Tibial nerve (tissue), 4 donors: ENCODE measurements around the gene MTFR1L. TPM values are rescaled to one million over a fixed set of nuclear protein-coding genes. Genes with fewer than 3 reads are reported as not detected.

Experiments used
- DNase-seq, 2 donors: peaks; one replicate each; pipeline ENCODE4 v3.0.0-alpha.2; 2019; ENCODE audit warnings: low spot score in 2 of 2
- H3K27ac ChIP-seq, 4 donors: fragments of 200-600 bp; sonication (generic) in 3 of 4; one replicate each; pipeline ENCODE4 v1.5.1; 2017 to 2019; ENCODE audit warnings: mild to moderate bottlenecking in 1 of 4
- H3K27me3 ChIP-seq, 2 donors: fragments of 200-600 bp; sonication (generic) in 1 of 2; one replicate each; pipeline versions ENCODE4 v1.5.1 to v1.6.0; 2017 to 2019
- H3K36me3 ChIP-seq, 3 donors: fragments of 200-600 bp; sonication (generic); one replicate each; pipeline ENCODE4 v1.5.1; 2018 to 2019
- H3K4me1 ChIP-seq, 4 donors: fragments of 200-600 bp; sonication (generic) in 3 of 4; one replicate each; pipeline ENCODE4 v1.5.1; 2017 to 2019
- H3K4me3 ChIP-seq, 4 donors: fragments of 200-600 bp; sonication (generic) in 3 of 4; one replicate each; pipeline ENCODE4 v1.5.1; 2017 to 2019; ENCODE audit warnings: mild to moderate bottlenecking in 1 of 4, moderate library complexity in 1 of 4
- H3K9me3 ChIP-seq, 4 donors: fragments of 200-600 bp; sonication (generic) in 3 of 4; one replicate each; pipeline ENCODE4 v1.5.1; 2017 to 2019
- EP300 ChIP-seq, 2 donors: sonication (generic); formaldehyde crosslinking; IDR thresholded peaks; one replicate each; pipeline ENCODE4 v1.6.1; 2017; ENCODE audit warnings: antibody characterized with exemption in 2 of 2, mild to moderate bottlenecking in 1 of 2
- POLR2A ChIP-seq, 2 donors: fragments of 450-650 bp; IDR thresholded peaks; one replicate each; pipeline ENCODE4 v1.6.1; 2017; ENCODE audit warnings: antibody characterized with exemption in 2 of 2, mild to moderate bottlenecking in 2 of 2, moderate library complexity in 2 of 2
- WGBS, 2 donors: methylation state at CpG; one replicate each; pipeline ENCODE4 v1.1.5; 2018; 5-methylcytosine and 5-hydroxymethylcytosine counted together
- total RNA-seq, 4 donors: library from RNA; depleted of rRNA; stranded (reverse); fragments of >200 nt; gene quantifications; one replicate each; pipeline ENCODE4 v1.1.0, GENCODE V29; 2016
- TF ChIP-seq, protein P1 (sequence below), 5 experiments: fragments of 200-600 bp in 3 of 5; fragments of 450-650 bp in 2 of 5; sonication (generic) in 3 of 5; IDR thresholded peaks; one replicate each; pipeline ENCODE4 v1.5.1; 2016 to 2019; ENCODE audit warnings: antibody characterized with exemption in 5 of 5, mild to moderate bottlenecking in 3 of 5, moderate library complexity in 2 of 5

The MTFR1L gene
- total RNA-seq, 4 donors from 2014 or later = 65.7 to 99.4 (median 77.2) TPM

DNA sequence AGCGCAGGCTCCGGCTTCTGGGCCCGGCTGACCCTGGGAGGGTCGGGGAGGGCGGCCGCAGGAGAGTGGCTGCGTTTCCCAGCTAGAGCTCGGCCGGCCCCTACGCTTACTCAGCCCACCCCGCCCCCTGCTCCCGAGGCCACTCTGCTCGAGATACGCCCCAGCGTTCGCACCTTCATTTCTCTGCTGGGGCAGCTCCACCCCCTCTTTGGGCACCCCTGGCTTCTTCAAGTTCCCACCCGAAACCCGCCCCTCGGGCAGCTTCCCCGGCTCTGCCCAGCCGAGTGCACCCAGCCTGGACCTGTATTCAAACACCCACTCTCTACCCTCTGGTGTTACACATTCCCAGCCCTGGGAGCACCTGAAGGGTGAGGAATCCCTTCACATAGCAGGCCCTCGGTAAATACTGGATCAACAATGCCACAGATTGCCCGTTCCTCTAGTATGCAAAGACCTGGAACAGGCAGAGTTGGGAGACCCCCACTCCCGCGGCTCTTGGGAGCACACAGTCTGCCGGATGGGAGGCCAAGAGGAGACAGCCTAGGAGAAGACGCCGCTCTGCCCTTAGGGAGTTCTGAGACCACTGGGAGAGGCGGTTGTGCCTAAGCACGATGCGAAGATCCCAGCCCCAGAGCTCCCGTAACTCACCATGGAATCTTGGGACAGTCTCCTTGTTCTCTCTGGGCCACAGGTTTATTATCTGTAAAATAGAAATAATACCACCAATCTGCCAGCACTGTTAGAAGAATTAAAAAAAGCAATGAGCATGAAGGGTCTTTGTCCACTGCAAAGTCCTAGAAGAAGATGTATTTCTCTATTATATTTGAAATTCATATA lies 56.3 kb downstream of the MTFR1L start:
- 17 to 33% methylated on average over 16 to 30 of the region's 32 CpGs for whole genome bisulfite sequencing, 2 donors
- no peaks in the 10 kb centered on the region for H3K36me3 ChIP-seq
- peaks cover 0 to 47% (median 26%) of the 10 kb centered on the region in 4 donors for H3K4me1 ChIP-seq
- peak overlapping the region; percentile 66 to 95 (median 88) for H3K27ac ChIP-seq
- H3K27me3 ChIP-seq = no peaks in the 10 kb centered on the region
- DNase-seq = no peak
- peak overlapping the region; percentile 62 to 93 (median 86) for H3K4me3 ChIP-seq
- H3K9me3 ChIP-seq = no peaks in the 10 kb centered on the region
- TF ChIP-seq, protein P1, sequence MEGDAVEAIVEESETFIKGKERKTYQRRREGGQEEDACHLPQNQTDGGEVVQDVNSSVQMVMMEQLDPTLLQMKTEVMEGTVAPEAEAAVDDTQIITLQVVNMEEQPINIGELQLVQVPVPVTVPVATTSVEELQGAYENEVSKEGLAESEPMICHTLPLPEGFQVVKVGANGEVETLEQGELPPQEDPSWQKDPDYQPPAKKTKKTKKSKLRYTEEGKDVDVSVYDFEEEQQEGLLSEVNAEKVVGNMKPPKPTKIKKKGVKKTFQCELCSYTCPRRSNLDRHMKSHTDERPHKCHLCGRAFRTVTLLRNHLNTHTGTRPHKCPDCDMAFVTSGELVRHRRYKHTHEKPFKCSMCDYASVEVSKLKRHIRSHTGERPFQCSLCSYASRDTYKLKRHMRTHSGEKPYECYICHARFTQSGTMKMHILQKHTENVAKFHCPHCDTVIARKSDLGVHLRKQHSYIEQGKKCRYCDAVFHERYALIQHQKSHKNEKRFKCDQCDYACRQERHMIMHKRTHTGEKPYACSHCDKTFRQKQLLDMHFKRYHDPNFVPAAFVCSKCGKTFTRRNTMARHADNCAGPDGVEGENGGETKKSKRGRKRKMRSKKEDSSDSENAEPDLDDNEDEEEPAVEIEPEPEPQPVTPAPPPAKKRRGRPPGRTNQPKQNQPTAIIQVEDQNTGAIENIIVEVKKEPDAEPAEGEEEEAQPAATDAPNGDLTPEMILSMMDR (IDR thresholded peaks at IDR 0.05) = no peak
- TF ChIP-seq EP300 (IDR thresholded peaks at IDR 0.05) (no peak), POLR2A (IDR thresholded peaks at IDR 0.05) (no peak)

DNA sequence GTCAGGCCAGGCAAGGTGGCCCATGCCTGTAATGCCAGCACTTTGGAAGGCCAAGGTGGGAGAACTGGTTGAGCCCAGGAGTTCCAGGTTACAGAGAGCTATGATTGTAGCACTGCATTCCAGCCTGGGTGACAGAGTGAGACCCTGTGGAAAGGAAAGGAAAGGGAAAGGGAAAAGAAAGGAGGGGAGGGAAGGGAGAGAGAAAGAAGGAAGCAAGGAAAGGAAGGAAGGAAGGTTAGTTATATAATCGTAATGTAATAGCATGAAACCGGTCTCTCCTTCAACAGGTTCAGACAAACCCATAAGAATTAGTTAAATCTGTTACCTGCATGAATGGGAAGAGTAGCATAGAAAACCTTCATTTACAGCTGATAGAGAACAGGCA lies 56.9 kb downstream of the MTFR1L start:
- 79 to 89% methylated on average over 2 of the region's 2 CpGs for WGBS, 2 donors

DNA sequence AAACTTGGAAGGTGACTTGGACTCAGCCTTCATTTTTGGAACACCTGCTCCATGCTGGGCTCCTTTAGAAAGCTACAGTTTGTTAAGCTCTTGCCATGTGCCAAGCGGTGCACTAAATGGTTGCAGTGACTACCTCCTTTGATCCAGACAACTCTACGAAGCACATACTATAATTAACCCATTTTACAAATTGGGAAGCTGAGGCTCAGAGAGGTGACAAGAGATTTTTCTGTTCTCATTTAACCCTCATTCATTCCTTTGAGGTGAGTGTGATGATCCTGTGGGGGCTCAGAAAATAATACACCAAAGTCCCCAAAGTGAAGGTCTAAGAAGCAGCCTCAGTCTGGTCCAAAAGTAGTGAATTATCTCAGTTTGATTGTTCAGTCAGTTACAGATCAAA lies 57.4 kb downstream of the MTFR1L start:
- Histone ChIP-seq H3K36me3 (no peaks in the 10 kb centered on the region), H3K4me3 (no peak overlapping the region), H3K27me3 (no peaks in the 10 kb centered on the region), H3K4me1 (peaks cover 0 to 36% (median 18%) of the 10 kb centered on the region in 4 donors), H3K9me3 (no peaks in the 10 kb centered on the region), H3K27ac (no peak overlapping the region)
- 79 to 88% methylated on average over 2 of the region's 2 CpGs for WGBS, 2 donors
- TF ChIP-seq POLR2A (IDR thresholded peaks at IDR 0.05) = no peak
- TF ChIP-seq EP300 (IDR thresholded peaks at IDR 0.05) = no peak
- TF ChIP-seq, protein P1 (IDR thresholded peaks at IDR 0.05) = no peak
- DNase-seq = no peak

More for the DNA sequence above, 56.9 kb downstream of the MTFR1L start:
- no peak for DNase-seq
- H3K27ac ChIP-seq = peak overlapping the region in 2 of 4 donors; percentile 66 to 95
- no peak for TF ChIP-seq EP300 (IDR thresholded peaks at IDR 0.05)
- TF ChIP-seq, protein P1 (IDR thresholded peaks at IDR 0.05) = no peak
- no peak for TF ChIP-seq POLR2A (IDR thresholded peaks at IDR 0.05)
- no peaks in the 10 kb centered on the region for H3K27me3 ChIP-seq
- H3K4me3 ChIP-seq = no peak overlapping the region
- H3K36me3 ChIP-seq = no peaks in the 10 kb centered on the region
- peaks cover 0 to 41% (median 21%) of the 10 kb centered on the region in 4 donors for H3K4me1 ChIP-seq
- no peaks in the 10 kb centered on the region for H3K9me3 ChIP-seq

DNA sequence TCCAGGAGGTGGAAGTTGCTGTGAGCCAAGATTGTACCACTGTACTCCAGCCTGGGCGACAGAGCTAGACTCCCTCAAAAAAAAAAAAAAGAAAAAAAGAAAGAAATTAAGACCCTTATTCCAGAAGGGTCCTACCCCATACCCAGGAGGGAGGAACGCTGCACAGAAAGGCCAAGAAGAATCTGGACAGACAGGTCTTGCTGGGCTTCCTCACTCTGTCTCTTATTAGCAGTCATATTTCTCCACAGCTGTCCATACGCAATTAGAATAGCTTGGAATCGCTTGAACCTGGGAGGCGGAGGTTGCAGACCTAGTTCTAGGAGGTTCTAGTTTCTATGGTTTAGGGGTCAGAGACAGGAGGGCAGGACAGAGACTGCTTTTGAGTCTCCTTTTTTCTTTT lies 58.9 kb downstream of the MTFR1L start:
- H3K4me3 ChIP-seq = no peak overlapping the region
- WGBS, 2 donors = 84 to 91% methylated on average over 5 of the region's 5 CpGs
- no peak overlapping the region for H3K27ac ChIP-seq

DNA sequence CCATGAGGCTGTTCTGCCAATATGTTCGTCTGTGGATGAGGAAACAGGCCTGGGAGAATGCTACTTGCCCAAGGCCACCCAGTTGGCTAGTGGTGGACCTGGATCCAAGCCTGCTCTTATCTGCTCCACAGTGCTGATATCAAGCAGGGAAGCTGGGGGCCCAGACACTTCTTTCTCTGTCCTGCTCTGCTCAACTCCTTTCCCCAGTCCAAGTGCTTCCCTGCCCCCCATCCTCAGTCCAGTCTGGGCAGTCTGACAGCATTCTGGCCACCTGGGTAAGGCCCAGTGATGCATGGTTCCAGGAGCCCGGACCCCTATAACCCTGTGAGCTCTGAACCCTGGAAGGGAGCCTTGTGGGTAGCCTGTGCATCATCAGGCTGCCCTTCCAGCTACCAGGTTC lies 59.9 kb downstream of the MTFR1L start:
- H3K27ac ChIP-seq = peak overlapping the region in 1 of 4 donors; percentile 1
- H3K4me3 ChIP-seq = no peak overlapping the region
- no peak for DNase-seq
- TF ChIP-seq, protein P1 (IDR thresholded peaks at IDR 0.05) = no peak
- TF ChIP-seq EP300 (IDR thresholded peaks at IDR 0.05) (no peak), POLR2A (IDR thresholded peaks at IDR 0.05) (no peak)
- H3K36me3 ChIP-seq = no peaks in the 10 kb centered on the region
- no peaks in the 10 kb centered on the region for H3K9me3 ChIP-seq
- H3K27me3 ChIP-seq = no peaks in the 10 kb centered on the region
- peaks cover 0 to 15% (median 3%) of the 10 kb centered on the region in 4 donors for H3K4me1 ChIP-seq
- 63 to 70% methylated on average over 2 of the region's 2 CpGs for WGBS, 2 donors

More for the DNA sequence above, 58.9 kb downstream of the MTFR1L start:
- Histone ChIP-seq H3K9me3 (no peaks in the 10 kb centered on the region), H3K27me3 (no peaks in the 10 kb centered on the region), H3K36me3 (no peaks in the 10 kb centered on the region), H3K4me1 (peaks cover 0 to 23% (median 7%) of the 10 kb centered on the region in 4 donors)
- TF ChIP-seq, protein P1 (IDR thresholded peaks at IDR 0.05) = no peak
- TF ChIP-seq POLR2A (IDR thresholded peaks at IDR 0.05) (no peak), EP300 (IDR thresholded peaks at IDR 0.05) (no peak)
- no peak for DNase-seq
